ENCODE measurements around the gene PRKCI.
"Not testable (repeated sequence)": the region's sequence is repeated elsewhere in the genome, so short reads cannot be mapped to it uniquely, and the experiment has no call there.

Gene PRKCI

DNA sequence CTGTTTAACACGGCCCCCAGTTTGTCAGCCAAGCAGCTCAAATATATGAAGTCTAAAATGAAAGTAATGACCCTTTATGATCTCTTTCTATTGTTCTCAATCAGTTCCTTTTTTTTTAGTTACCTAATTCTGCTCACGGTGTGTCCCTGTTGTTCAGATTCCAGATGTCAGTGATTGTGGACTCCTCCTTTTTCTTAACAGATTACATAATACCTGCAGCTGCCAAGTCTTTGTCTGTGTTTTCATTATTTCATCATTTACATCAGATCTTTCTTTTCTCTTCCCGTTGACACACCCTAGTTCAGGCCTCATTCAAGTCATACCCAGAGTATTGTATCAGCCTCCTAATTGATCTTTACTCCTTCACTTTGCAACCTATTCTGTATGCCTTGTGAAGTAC, 79.2 kb downstream of the PRKCI start:
- peak in 1 of 2 experiments; percentile 48 for DNase-seq

DNA sequence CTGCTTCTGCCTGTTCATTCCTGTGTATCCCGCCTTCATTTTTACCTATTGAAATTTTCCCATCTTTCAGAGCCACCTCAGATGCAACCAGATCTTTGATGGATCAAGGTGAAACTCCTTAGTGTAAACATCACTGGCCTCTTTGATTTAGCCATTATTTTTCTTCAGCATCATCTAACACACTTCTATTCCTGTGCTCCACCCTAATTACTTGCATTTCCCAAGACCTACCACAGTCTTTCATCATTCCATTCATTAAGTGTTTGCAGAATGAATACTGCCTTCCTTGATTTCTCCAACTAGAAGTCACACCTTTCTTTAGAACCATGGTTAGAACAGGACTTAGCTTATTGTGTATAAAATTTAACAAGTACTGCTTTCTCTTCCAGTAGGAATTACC, 79.8 kb downstream of the PRKCI start:
- DNase-seq = no peak

DNA sequence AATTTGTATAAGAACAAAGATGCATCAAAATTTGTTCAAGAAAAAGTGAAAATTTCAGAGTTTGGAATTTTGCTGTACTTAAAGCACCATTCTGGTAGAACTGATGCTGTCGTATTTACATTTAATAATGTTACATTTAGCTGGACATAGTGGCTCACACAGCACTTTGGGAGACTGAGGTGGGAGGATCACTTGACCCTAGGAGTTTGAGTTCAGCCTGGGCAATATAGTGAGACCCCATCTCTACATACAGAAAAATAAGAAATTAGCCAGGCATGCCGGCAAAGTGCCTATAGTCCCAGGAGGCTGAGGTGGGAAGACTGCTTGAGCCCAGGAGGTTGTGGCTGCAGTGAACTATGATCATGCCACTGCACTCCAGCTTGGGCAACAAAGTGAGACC, 83.8 kb downstream of the PRKCI start:
- DNase-seq = no peak

DNA sequence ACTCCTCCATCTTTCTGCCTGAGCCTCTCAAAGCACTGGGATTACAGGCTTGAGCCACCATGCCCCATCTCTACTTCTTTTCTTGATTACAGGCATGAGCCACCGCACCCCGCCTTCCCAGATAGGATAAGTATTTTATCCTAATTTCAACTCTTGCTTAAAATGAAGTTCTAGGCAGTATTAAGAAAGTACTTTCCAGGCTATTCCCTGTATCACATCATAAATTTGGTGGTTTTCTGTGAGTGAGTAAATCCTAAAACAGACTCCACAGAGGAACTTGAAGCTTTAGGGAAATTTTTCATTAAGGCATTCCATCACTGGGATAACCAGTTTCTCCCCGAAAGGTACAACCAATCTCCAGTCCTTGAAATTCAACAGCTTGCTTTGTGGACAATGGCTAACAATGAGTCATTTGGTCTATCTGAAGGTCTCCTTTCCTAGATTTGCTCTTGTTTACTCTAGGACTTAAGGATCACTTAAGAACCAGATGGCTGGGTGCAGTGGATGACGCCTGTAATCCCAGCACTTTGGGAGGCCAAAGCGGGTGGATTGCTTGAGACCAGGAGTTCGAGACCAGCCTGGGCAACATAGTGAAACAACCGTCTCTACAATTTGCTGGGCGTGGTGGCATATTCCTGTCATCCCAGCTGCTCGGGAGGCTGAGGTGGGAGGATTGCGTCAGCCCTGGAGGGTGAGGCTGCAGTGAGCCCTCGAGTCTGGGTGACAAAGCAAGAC, 85.6 kb downstream of the PRKCI start:
- DNase-seq = peak; percentile 86 to 94

DNA sequence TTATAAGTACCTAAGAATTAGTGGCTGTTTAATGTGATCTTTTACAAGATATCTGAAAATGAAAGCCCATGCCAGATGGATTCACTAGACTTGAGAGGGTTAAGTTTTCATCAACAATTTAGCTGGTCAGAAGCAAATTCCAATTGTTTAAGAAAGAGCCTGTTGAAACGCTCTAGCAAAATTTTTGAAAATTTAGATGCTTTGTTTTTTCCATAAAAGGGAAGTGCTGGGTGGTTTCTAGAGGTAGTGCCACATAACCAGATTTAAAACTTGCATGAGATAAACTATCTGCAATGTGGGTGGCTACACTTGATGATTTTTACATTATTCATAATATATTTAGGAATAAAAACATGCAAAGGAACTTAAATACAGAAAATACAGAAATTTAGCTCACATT, 86.8 kb downstream of the PRKCI start:
- DNase-seq = peak in 1 of 2 experiments; percentile 49

DNA sequence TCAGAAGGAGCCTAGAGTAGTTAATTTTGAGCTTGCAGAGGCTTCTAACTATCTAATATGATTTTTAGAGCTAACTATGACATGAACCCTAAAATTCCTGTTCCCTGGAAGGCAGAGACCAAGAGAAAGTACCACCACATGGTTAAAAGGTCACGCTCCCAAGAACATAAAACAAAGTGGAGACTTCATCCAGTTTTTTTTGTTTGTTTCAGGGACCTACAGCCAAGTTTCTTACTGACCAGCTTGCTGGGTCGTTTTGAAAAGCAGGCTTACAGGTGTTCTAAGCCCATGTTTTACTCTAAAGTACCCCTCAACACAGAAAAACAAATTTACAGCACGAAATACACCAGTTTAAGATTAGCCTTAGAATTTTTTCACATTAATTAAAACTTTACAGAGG, 95.7 kb downstream of the PRKCI start:
- DNase-seq = no peak

DNA sequence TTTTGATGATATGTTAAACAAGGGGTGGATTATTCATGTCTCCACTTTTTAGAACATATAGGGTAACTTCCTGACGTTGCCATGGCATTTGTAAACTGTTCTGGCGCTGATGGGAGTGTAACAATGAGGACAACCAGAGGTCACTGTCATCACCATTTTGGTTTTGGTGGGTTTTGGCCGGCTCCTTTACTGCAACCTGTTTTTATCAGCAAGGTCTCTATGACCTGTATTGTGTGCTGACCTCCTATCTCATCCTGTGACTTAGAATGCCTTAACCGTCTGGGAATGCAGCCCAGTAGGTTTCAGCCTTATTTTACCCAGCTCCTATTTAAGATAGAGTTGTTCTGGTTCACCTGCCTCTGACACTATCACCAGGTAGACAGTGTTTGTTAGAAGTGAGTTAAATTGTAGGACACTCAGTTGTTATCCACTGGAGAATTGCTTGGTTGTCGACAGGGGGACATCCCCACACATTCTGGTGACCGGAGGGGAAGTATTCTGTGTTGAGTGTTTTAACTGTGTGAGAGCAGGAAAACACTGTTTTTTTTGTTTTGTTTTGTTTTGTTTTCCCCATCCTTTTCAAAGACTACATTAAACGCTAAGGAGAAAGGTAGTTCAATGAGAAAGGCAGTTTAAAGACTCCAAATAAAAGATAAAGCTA, 98.4 kb downstream of the PRKCI start:
- DNase-seq = no peak

DNA sequence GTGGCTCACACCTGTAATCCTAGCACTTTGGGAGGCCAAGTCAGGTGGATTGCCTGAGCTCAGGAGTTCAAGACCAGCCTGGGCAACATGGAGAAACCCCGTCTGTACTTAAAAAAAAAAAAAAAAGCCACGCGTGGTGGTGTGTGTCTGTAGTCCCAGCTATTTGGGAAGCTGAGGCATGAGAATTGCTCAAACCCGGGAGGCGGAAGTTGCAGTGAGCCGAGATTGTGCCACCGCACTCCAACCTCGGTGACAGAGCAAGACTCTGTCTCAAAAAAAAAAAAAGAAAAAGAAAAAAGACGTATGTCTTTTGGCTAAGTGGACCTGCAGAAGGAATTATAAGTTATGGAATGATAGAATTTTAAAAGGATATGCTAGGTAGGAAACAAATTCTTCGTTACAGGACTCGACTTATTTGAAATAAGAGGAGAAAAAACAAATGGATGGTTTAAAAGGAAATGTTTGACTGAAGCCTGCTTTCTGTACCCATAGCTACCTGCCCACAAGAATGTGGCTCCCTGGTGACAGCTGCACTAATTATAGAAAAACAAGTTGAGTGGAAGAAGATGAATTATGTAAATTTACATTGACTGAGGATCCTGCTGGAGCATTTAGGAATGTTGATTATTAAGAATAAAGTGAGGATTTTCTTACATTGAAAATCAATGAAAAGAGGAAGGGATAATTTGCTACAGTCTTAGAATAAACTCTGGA, 99.3 kb downstream of the PRKCI start:
- no peak for DNase-seq

DNA sequence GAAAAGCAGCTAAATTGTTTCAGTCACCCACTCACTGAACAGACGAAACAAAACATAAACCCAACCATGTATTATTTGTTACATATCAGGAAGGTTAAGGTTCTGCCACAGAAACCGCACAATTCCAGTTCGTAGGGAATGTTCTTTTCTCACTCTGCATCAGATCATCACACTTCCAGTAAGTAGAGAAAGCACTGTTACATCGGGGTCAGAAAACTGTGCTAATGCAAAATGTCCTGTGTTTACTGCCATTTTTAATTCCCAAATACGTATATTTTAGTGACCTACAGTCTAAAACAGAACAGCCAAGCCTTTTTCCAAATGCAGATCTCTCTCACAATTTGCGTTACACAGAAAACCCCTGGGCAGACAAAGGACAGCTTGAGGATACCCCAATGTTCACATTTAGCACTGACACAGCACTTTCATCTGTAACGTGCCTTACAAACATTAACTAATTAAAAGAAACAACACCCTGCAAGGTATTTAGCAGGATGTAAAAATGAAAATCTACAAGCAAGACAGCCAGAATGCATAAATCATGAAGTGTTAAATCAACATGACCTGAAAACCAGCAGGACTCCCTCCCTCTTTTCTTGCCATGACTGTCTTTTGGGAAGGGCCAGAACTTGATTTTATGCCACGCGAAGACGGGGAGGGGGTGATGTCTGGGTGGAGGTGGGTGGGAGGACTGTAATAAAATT, 100.5 kb downstream of the PRKCI start:
- DNase-seq = no peak

DNA sequence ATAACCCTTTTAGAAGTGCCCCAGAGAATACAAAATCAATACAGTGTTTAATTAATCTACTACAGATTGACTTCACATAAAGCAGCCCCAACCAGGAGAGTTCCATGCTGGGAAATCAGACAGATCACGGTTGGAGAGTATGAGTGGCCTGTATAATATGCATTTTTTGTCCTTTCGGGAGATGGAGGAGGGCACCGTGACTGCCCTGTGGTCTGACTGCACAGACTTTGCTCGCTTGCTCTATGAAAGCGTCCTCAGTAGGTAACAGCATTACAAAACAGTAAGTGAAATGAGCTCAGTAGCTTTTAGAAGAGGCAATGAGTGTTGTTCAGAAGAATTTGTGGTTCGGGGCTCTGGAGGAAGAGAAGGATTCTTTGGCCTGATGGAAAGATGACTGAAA, 101.1 kb downstream of the PRKCI start:
- no peak for DNase-seq

DNA sequence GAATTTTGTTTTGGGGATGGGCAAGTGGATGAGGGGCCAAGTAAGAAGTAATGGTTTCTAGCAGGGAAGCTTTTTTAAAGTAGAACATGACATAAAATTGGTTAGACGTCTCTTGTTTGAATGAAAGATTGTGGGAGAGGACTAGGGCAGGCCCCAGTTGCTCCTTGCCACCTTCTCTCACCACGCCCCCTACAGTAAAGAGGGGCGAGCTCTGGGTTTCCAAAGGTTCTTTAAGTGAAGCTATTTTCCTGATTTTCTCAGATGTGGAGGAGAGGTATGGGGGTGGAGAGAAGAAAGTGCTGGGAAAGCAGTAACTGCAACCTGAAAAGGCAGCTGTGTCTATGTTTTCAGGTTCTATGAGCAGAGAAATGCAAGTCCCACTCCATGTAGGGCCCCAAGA, 102.7 kb downstream of the PRKCI start:
- DNase-seq = no peak

DNA sequence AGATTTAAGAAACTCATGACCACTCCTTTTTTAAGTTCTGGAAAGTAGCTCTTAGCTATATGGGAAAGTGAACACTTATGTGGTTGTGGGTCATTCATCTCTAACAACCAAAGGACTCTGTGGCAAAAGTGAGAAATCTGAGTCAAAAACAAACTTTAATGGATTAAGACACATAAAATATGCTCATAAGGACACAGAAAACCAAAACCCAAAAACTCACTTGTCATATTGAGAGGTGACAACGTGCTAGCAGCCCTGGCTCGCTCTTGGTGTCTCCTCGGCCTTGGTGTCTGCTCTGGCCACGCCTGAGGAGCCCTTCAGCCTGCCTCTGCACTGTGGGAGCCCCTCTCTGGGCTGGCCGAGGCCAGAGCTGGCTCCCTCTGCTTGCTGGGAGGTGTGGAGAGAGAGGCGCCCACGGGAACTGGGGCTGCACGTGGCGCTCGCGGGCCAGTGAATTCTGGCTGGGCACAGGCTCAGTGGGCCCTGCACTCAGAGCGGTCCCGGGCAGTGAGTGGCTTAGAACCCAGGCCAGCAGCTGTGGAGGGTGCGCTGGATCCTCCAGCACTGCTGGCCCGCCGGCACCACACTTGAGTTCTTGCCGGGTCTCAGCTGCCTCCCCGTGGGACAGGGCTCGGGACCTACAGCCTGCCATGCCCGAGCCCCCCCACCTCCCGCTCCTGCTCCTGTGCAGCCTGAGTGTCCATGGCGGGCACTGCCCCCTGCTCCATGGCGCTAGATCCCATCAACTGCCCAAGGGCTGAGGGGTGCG, 105.0 kb downstream of the PRKCI start:
- DNase-seq = no peak

DNA sequence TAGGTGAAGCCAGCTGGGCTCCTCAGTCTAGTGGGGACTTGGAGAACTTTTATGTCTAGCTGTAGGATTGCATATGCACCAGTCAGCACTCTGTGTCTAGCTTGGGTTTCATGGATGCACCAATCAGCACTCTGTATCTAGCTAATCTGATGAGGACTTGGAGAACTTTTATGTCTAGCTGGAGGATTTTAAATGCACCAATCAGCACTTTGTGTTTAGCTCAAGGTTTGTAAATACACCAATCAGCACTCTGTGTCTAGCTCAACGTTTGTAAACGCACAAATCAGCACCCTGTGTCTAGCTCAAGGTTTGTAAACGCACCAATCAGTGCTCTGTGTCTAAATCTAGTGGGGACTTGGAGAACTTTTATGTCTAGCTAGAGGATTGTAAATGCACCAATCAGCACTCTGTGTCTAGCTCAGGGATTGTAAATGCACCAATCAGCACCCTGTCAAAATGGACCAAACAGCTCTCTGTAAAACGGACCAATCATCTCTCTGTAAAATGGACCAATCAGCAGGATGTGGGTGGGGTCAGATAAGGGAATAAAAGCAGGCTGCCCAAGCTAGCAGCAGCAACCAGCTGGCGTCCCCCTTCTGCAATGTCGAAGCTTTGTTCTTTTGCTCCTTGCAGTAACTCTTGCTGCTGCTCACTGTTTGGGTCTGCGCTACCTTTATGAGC, 105.8 kb downstream of the PRKCI start:
- DNase-seq = not testable (repeated sequence)

DNA sequence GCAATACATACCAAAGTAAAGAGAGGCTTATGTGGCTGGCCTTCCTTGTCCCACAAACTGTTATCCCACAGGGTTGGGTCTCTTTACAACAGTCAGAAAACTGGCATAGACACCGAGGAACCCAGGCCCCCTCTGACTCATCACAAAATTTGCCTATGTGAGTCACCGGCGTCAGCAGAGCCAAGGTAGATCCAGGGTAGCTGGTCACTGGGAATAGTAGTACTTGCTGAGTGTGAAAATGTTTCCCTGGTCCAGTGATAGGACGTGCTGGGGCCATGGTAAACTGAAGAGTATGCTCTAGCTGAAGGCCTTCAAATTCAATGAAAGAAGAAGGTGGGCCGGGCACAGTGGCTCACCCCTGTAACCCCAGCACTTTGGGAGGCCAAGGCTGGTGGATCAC, 108.1 kb downstream of the PRKCI start:
- DNase-seq = no peak

DNA sequence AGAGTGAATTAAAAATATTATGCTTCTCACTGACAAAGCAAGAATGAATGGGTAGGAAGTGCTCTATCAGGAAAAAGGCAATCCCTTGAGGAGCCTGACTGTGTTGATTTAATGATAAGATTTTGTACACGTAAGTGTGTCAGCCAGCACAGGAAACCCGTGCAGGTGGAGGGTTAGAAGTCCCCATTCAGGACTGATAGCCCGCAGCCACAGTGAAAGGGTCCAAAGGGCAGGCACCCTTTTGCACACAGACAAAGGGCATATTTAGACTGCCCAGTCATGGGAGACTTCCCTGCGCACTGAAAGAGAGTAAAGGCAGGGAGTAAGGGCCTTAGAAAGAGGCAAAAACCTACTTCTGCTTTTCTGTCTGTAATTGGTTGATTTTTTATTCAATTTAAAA, 108.9 kb downstream of the PRKCI start:
- DNase-seq = no peak

DNA sequence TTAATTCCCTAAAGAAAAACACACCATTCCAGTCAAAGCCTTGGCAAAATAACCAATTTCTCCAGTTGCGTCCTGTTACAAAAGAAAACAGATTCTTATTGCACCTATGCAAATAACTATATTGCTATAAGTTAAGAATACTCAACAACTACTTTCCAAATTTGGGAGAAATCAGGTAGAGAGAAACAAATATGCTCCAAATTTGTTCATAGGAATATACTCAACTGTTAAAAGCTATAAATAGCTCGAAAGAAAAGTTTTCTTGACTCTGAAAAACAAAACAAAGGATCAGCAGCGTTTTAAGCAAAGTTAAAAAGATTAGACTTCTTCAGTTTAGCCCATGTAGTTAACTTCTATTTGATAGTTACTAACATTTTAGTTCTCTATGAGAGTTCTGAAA, 115.2 kb downstream of the PRKCI start:
- no peak for DNase-seq

DNA sequence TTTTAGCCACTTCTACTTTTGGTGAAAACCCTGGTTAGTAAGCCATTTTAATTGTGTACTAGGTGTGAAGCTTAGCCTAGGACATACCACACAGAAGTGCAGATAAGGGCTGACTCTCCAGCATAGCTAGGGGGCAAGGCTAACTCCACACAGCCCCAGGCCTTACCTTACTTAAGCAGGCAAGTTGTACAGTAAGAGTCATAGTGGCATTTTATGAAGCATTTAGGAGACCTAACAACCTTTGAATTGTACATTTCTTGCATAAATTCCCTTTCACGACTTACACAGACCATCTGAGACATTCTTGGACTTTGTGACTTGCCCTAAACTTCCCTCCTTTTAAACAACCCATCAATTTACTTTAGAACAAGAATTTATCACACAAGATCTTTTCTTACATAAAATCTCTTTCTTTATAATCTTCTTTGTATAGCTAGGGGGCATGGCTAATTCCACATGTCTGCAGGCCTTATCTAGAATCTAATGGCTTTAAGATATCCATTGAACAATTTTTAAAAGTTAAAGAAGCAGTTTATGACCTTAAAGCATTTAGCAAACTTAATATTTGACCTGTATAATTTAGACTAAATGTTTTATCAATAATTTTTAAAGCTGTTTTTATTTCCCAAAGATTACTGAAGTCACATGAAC, 116.6 kb downstream of the PRKCI start:
- no peak for DNase-seq

DNA sequence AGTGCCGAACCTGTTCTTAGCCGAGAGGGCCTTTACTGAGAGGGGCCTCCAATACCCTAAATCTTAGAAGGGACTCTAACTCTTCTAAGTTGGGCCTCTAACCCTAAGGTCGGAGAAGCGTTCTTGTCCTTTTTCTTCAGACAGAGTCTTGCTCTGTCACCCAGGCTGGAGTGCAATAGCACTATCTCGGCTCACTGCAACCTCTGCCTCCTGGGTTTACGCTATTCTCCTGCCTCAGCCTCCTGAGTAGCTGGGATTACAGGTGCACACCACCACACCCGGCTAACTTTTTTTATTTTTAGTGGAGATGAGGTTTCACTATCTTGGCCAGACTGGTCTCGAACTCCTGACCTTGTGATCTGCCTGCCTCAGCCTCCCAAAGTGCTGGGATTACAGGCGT, 120.0 kb downstream of the PRKCI start:
- DNase-seq = not testable (repeated sequence)

DNA sequence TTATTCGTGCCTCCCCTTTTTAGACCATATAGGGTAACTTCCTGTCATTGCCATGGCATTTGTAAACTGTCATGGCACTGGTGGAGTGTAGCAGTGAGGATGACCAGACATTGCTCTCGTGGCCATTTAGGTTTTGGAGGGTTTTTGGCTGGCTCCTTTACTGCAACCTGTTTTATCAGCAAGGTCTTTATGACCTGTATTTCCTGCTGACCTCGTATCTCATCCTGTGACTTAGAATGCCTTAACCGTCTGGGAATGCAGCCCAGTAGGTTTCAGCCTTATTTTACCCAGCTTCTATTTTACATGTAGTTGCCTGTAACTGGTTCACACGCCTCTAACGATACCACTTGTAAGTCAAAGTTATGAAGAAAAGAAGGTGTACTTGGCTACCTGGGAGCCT, 121.6 kb downstream of the PRKCI start:
- DNase-seq = not testable (repeated sequence)

DNA sequence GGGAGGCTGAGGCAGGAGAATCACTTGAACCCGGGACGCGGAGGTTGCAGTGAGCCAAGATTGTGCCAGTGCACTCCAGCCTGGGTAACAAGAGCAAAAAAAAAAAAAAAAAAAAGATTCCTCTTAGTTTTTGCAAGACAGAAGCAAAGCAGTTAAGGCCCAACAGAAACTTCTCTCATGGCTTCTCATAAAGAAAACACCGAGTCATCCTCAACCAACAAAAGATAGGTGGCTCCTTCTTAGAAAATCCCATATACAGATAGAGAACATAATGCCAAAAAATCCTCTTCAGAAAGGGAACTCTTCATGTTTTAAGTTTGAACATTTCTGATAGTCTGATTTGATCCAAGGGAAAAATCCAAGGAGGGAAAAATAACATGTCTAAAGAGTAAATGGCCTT, 122.7 kb downstream of the PRKCI start:
- no peak for DNase-seq

Measured in NCI-H524 (cell line).